ENCODE results near the gene ZNF217. TPM values are rescaled to one million over a fixed set of nuclear protein-coding genes. Genes with fewer than 3 reads are reported as not detected.
"Not testable (repeated sequence)": the region's sequence is repeated elsewhere in the genome, so short reads cannot be mapped to it uniquely, and the experiment has no call there.

Gene ZNF217
- total and polyA plus RNA-seq, 10 of the 15 experiments (the other 5 are each of a cell fraction or from before 2014, with no cell fraction given), result 8.5 to 76.6 (median 40.6) TPM

DNA sequence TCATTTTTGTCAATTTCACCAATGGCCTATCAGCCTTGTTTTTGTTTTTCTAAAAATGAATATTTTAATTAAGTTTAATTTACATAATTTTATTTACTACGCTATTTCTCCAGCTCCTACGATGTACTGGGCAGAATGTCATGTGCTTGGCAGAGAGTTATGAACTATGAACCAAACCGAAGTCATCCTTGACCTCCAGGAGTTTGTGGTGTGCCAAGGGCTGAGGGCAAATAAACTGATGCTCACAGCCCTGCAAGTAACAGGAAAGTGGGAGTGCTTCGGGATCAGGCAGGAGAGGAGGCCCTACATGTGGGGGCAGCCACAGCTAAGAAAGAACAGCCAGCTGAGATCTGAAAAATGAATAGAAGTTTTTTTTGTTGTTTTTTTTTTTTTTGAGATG, 38.6 kb downstream of the ZNF217 start (continued):
- TF ChIP-seq, protein P1, sequence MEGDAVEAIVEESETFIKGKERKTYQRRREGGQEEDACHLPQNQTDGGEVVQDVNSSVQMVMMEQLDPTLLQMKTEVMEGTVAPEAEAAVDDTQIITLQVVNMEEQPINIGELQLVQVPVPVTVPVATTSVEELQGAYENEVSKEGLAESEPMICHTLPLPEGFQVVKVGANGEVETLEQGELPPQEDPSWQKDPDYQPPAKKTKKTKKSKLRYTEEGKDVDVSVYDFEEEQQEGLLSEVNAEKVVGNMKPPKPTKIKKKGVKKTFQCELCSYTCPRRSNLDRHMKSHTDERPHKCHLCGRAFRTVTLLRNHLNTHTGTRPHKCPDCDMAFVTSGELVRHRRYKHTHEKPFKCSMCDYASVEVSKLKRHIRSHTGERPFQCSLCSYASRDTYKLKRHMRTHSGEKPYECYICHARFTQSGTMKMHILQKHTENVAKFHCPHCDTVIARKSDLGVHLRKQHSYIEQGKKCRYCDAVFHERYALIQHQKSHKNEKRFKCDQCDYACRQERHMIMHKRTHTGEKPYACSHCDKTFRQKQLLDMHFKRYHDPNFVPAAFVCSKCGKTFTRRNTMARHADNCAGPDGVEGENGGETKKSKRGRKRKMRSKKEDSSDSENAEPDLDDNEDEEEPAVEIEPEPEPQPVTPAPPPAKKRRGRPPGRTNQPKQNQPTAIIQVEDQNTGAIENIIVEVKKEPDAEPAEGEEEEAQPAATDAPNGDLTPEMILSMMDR (IDR thresholded peaks at IDR 0.05 in 2 of 3, conservative IDR thresholded peaks at IDR 0.05 in 1 of 3; ENCODE audit: control insufficient read depth in 2 of 3, extremely low read depth in 1 of 3, insufficient read depth in 1 of 3, low read depth in 3 of 3, low read length in 3 of 3), result no peak
- TF ChIP-seq, protein P2, sequence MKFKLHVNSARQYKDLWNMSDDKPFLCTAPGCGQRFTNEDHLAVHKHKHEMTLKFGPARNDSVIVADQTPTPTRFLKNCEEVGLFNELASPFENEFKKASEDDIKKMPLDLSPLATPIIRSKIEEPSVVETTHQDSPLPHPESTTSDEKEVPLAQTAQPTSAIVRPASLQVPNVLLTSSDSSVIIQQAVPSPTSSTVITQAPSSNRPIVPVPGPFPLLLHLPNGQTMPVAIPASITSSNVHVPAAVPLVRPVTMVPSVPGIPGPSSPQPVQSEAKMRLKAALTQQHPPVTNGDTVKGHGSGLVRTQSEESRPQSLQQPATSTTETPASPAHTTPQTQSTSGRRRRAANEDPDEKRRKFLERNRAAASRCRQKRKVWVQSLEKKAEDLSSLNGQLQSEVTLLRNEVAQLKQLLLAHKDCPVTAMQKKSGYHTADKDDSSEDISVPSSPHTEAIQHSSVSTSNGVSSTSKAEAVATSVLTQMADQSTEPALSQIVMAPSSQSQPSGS (IDR thresholded peaks at IDR 0.05; ENCODE audit: low read length), result no peak
- TF ChIP-seq, protein P3, sequence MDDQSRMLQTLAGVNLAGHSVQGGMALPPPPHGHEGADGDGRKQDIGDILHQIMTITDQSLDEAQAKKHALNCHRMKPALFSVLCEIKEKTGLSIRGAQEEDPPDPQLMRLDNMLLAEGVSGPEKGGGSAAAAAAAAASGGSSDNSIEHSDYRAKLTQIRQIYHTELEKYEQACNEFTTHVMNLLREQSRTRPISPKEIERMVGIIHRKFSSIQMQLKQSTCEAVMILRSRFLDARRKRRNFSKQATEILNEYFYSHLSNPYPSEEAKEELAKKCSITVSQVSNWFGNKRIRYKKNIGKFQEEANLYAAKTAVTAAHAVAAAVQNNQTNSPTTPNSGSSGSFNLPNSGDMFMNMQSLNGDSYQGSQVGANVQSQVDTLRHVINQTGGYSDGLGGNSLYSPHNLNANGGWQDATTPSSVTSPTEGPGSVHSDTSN (IDR thresholded peaks at IDR 0.05; ENCODE audit: insufficient replicate concordance, low read depth, low read length), result no peak
- TF ChIP-seq BCL11A (IDR thresholded peaks at IDR 0.05; ENCODE audit: low read depth, low read length), result no peak
- TF ChIP-seq SREBF1 (IDR thresholded peaks at IDR 0.05; ENCODE audit: low read length), result no peak
- no peak for TF ChIP-seq NRF1 (conservative IDR thresholded peaks at IDR 0.05; ENCODE audit: low read depth, low read length)
- TF ChIP-seq, protein P4, sequence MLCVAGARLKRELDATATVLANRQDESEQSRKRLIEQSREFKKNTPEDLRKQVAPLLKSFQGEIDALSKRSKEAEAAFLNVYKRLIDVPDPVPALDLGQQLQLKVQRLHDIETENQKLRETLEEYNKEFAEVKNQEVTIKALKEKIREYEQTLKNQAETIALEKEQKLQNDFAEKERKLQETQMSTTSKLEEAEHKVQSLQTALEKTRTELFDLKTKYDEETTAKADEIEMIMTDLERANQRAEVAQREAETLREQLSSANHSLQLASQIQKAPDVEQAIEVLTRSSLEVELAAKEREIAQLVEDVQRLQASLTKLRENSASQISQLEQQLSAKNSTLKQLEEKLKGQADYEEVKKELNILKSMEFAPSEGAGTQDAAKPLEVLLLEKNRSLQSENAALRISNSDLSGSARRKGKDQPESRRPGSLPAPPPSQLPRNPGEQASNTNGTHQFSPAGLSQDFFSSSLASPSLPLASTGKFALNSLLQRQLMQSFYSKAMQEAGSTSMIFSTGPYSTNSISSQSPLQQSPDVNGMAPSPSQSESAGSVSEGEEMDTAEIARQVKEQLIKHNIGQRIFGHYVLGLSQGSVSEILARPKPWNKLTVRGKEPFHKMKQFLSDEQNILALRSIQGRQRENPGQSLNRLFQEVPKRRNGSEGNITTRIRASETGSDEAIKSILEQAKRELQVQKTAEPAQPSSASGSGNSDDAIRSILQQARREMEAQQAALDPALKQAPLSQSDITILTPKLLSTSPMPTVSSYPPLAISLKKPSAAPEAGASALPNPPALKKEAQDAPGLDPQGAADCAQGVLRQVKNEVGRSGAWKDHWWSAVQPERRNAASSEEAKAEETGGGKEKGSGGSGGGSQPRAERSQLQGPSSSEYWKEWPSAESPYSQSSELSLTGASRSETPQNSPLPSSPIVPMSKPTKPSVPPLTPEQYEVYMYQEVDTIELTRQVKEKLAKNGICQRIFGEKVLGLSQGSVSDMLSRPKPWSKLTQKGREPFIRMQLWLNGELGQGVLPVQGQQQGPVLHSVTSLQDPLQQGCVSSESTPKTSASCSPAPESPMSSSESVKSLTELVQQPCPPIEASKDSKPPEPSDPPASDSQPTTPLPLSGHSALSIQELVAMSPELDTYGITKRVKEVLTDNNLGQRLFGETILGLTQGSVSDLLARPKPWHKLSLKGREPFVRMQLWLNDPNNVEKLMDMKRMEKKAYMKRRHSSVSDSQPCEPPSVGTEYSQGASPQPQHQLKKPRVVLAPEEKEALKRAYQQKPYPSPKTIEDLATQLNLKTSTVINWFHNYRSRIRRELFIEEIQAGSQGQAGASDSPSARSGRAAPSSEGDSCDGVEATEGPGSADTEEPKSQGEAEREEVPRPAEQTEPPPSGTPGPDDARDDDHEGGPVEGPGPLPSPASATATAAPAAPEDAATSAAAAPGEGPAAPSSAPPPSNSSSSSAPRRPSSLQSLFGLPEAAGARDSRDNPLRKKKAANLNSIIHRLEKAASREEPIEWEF (IDR thresholded peaks at IDR 0.05; ENCODE audit: insufficient replicate concordance, low read depth, low read length), result no peak
- no peak for TF ChIP-seq SMC3 (IDR thresholded peaks at IDR 0.05; ENCODE audit: borderline replicate concordance, low read length)
- TF ChIP-seq BHLHE40 (IDR thresholded peaks at IDR 0.05; ENCODE audit: borderline replicate concordance in 1 of 2, low read depth in 2 of 2, low read length in 1 of 2), result no peak

DNA sequence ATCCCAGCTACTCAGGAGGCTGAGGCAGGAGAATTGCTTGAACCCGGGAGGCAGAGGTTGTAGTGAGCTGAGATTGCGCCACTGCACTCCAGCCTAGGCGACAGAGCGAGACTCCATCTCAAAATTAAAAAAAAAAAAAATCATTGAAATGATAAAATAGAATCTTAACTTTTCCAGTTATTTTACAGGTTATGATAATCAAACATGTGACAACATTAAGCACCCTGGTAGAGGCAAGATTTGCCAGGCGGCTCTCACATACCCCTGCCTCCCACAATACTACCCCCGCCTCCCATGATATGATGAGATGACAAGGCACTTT, 41.1 kb downstream of the ZNF217 start:
- H3K79me2 ChIP-seq (ENCODE audit: control insufficient read depth, insufficient read depth, low read length); H3K4me1 ChIP-seq (ENCODE audit: control insufficient read depth, insufficient read depth, low read length); H3K9me3 ChIP-seq (replicated peaks; ENCODE audit: control insufficient read depth, insufficient read depth, low read length); POLR2A ChIA-PET; H3K27me3 ChIP-seq (replicated peaks in 1 of 2; ENCODE audit: control insufficient read depth in 2 of 2, insufficient read depth in 2 of 2, low read length in 1 of 2); CTCF ChIA-PET; H2AFZ ChIP-seq (ENCODE audit: control insufficient read depth, low read depth, low read length); H4K20me1 ChIP-seq (ENCODE audit: control insufficient read depth, insufficient read depth); RAD21 ChIA-PET (ENCODE audit: unreplicated experiment); DNase-seq (ENCODE audit: low read depth, low spot score); H3K36me3 ChIP-seq (ENCODE audit: control insufficient read depth in 2 of 2, insufficient read depth in 2 of 2, low read length in 1 of 2); FAIRE-seq; BruUV-seq (replicated peaks); H3K4me2 ChIP-seq (ENCODE audit: control insufficient read depth, insufficient read depth); ATAC-seq; H3K4me3 ChIP-seq; H3K9ac ChIP-seq (ENCODE audit: control insufficient read depth, insufficient read depth, low read length); H3K27ac ChIP-seq (ENCODE audit: control insufficient read depth, insufficient read depth): not testable (repeated sequence)
- 96% methylated on average over 6 of the region's 6 CpGs for WGBS (ENCODE audit: insufficient coverage, insufficient replicate concordance, low lambda C conversion rate, missing lambda C conversion rate)
- SMC1A ChIA-PET (ENCODE audit: uncharacterized antibody, unreplicated experiment), result interaction anchor here (0.6 kb wide), 1 partner anchor 9 kb away, joined by 3 read pairs; no protein-coding TSS in a partner anchor
- in situ Hi-C loops (cut with MboI) (loop anchor here (5.0 to 25.0 kb wide), 3 partner anchors 140 to 1085 kb away; no protein-coding TSS in a partner anchor), intact Hi-C loops (cut with micrococcal nuclease; ENCODE audit: unreplicated experiment) (loop anchor here (10.0 kb wide), 1 partner anchor 1092 kb away; no protein-coding TSS in a partner anchor)

All from GM12878 (cell line).